ENCODE data around the gene ST13. TPM values are rescaled to one million over a fixed set of nuclear protein-coding genes. Genes with fewer than 3 reads are reported as not detected.
A peak's percentile ranks its signal among the peaks of the same experiment; 100 is the strongest.
"Not testable (repeated sequence)": the region's sequence is repeated elsewhere in the genome, so short reads cannot be mapped to it uniquely, and the experiment has no call there.

The ST13 gene
- total RNA-seq, 1 donor from 2014 or later: 302 TPM

GRCh38 chr22:40844951-40845350 is 11.5 kb downstream of the ST13 start:
- Mint-ChIP-seq H3K27me3 (ENCODE audit: unreplicated experiment) (no peaks in the 10 kb centered on the region), H3K36me3 (ENCODE audit: low read depth, unreplicated experiment) (peaks cover 16% of the 10 kb centered on the region), H3K4me3 (ENCODE audit: unreplicated experiment) (no peak overlapping the region), H3K9me3 (ENCODE audit: unreplicated experiment) (no peaks in the 10 kb centered on the region), H3K4me1 (ENCODE audit: unreplicated experiment) (no peaks in the 10 kb centered on the region), H3K27ac (ENCODE audit: unreplicated experiment) (no peak overlapping the region)
- DNase-seq (ENCODE audit: low spot score): no peak
- TF ChIP-seq, protein P1, sequence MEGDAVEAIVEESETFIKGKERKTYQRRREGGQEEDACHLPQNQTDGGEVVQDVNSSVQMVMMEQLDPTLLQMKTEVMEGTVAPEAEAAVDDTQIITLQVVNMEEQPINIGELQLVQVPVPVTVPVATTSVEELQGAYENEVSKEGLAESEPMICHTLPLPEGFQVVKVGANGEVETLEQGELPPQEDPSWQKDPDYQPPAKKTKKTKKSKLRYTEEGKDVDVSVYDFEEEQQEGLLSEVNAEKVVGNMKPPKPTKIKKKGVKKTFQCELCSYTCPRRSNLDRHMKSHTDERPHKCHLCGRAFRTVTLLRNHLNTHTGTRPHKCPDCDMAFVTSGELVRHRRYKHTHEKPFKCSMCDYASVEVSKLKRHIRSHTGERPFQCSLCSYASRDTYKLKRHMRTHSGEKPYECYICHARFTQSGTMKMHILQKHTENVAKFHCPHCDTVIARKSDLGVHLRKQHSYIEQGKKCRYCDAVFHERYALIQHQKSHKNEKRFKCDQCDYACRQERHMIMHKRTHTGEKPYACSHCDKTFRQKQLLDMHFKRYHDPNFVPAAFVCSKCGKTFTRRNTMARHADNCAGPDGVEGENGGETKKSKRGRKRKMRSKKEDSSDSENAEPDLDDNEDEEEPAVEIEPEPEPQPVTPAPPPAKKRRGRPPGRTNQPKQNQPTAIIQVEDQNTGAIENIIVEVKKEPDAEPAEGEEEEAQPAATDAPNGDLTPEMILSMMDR (IDR thresholded peaks at IDR 0.05; ENCODE audit: unreplicated experiment): no peak

DNA sequence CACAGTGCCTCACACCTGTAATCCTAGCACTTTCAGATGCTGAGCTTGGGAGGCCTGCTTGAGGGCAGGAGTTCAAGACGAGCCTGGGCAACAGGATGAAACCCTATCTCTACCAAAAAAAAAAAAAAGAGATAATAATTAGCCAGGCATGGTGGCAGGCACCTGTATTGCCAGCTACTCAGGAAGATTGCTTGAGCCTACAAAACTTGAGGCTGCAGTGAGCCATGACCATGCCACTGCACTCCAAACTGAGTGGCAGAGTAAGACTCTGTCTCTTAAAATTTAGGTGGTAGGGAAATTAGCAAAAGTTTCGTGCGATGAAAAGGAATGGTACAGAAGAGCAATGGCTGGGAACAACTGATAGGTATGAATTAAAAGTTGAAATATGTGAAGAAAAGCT is 18.0 kb downstream of the ST13 start:
- TF ChIP-seq, protein P1 (IDR thresholded peaks at IDR 0.05; ENCODE audit: unreplicated experiment): no peak
- DNase-seq (ENCODE audit: low spot score): no peak
- Mint-ChIP-seq H3K4me3 (ENCODE audit: unreplicated experiment) (no peak overlapping the region), H3K27ac (ENCODE audit: unreplicated experiment) (no peak overlapping the region), H3K9me3 (ENCODE audit: unreplicated experiment) (no peaks in the 10 kb centered on the region), H3K27me3 (ENCODE audit: unreplicated experiment) (no peaks in the 10 kb centered on the region), H3K4me1 (ENCODE audit: unreplicated experiment) (no peaks in the 10 kb centered on the region), H3K36me3 (ENCODE audit: low read depth, unreplicated experiment) (peaks cover 14% of the 10 kb centered on the region)

DNA sequence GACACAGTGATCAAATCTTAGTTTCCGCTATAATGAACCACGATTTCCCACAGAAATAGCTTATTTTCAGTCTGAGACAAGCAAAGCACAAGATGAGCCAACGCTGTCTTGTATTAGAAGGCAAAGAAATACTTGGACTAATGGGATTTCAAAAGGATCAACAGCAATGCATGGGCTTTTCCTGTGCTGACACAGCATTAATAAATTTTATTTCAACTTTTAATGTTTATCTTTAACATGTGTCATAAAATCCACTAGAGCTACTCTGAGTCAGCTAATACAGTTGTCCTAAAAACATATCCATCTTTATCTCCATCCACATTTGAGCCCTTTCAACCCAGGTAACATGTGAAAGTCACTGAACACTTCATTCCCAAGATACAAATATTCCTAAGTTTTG is 21.8 kb downstream of the ST13 start:
- Mint-ChIP-seq H3K27ac (ENCODE audit: unreplicated experiment) (peak overlapping the region; percentile 41), H3K4me1 (ENCODE audit: unreplicated experiment) (no peaks in the 10 kb centered on the region), H3K9me3 (ENCODE audit: unreplicated experiment) (no peaks in the 10 kb centered on the region), H3K36me3 (ENCODE audit: low read depth, unreplicated experiment) (peaks cover 18% of the 10 kb centered on the region), H3K27me3 (ENCODE audit: unreplicated experiment) (no peaks in the 10 kb centered on the region), H3K4me3 (ENCODE audit: unreplicated experiment) (no peak overlapping the region)
- TF ChIP-seq, protein P1 (IDR thresholded peaks at IDR 0.05; ENCODE audit: unreplicated experiment): no peak
- no peak for DNase-seq (ENCODE audit: low spot score)

DNA sequence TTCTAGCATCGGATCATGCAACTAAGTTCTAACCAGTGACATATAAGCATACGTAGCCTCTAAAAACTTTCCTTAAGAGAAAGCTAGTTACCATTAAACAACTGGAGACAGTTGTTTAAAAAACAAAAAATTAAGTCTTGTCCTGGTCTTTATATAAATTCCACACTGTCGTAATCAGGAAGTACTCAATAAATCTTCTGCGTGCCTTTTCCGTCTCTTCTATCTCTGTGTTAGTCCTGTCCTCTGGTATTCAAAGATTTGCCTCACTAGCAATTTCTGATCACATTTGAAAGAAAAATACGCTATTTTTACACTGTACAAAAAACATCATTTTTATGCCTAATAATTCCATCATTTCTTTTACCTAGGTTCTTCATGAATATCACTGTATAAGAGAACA is 27.3 kb downstream of the ST13 start:
- H3K4me1 Mint-ChIP-seq (ENCODE audit: unreplicated experiment): no peaks in the 10 kb centered on the region
- H3K27me3 Mint-ChIP-seq (ENCODE audit: unreplicated experiment): peaks cover 2% of the 10 kb centered on the region
- TF ChIP-seq, protein P1 (IDR thresholded peaks at IDR 0.05; ENCODE audit: unreplicated experiment): no peak
- peaks cover 23% of the 10 kb centered on the region for H3K36me3 Mint-ChIP-seq (ENCODE audit: low read depth, unreplicated experiment)
- no peak for DNase-seq (ENCODE audit: low spot score)
- H3K9me3 Mint-ChIP-seq (ENCODE audit: unreplicated experiment): no peaks in the 10 kb centered on the region
- no peak overlapping the region for H3K27ac Mint-ChIP-seq (ENCODE audit: unreplicated experiment)
- peak overlapping the region; percentile 65 for H3K4me3 Mint-ChIP-seq (ENCODE audit: unreplicated experiment)

DNA sequence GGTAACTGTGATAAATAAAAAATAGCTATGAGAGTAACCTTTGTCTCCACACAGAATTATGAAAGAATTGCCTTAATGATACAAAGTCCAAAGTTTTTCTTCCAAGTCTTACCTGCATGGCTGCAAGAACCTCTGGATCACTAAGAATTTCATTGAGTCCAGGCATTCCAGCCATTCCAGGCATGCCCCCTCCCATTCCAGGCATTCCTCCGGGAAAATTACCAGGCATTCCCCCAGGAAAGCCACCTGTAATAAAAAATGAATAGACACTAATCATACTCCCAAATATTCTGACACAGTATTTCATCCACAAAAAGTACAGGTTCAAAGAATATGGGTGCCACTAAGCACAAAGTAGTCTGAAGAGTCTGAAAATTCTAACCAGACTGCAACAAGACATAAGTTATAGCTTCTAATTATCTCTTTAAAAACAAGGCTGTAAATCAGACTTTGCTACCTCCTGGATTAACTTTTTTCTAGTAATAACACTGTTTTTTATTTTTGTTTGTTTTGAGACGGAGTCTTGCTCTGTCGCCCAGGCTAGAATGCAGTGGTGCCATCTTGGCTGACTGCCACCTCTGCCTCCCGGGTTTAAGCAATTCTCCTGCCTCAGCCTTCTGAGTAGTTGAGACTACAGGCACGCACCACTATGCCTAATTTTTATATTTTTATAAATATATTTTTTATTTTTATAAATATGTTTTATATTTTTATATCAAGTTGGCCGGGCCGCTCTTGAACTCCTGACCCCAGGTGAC is 29.3 kb downstream of the ST13 start:
- no peak overlapping the region for H3K4me3 Mint-ChIP-seq (ENCODE audit: unreplicated experiment)
- H3K27ac Mint-ChIP-seq (ENCODE audit: unreplicated experiment): no peak overlapping the region
- TF ChIP-seq, protein P1 (IDR thresholded peaks at IDR 0.05; ENCODE audit: unreplicated experiment): no peak
- DNase-seq (ENCODE audit: low spot score): no peak
- H3K36me3 Mint-ChIP-seq (ENCODE audit: low read depth, unreplicated experiment): peaks cover 18% of the 10 kb centered on the region
- peaks cover 2% of the 10 kb centered on the region for H3K27me3 Mint-ChIP-seq (ENCODE audit: unreplicated experiment)
- no peaks in the 10 kb centered on the region for H3K9me3 Mint-ChIP-seq (ENCODE audit: unreplicated experiment)
- no peaks in the 10 kb centered on the region for H3K4me1 Mint-ChIP-seq (ENCODE audit: unreplicated experiment)

DNA sequence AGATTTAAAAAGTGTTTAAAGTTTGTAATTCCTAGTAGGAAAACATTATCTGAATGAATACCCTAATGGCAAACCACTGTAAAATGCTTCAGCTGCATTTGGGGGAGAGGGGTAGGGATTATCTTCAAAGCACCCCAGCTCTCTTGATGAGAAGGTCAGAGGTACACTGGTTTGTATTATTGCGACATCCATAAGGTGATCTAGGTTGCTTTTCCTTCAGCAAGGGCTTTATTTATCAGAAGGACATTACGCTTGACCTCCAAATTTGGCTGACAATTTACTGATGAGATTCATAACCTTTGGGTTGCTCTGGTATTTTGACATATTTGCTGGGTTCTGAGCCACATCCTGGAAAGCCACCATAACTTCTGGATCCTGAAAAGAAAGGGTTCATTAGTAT is 30.1 kb downstream of the ST13 start:
- Mint-ChIP-seq H3K36me3 (ENCODE audit: low read depth, unreplicated experiment) (peaks cover 17% of the 10 kb centered on the region), H3K4me3 (ENCODE audit: unreplicated experiment) (peak overlapping the region; percentile 21)
- not testable (repeated sequence) for H3K27ac Mint-ChIP-seq (ENCODE audit: unreplicated experiment); DNase-seq (ENCODE audit: low spot score); H3K4me1 Mint-ChIP-seq (ENCODE audit: unreplicated experiment); H3K9me3 Mint-ChIP-seq (ENCODE audit: unreplicated experiment); H3K27me3 Mint-ChIP-seq (ENCODE audit: unreplicated experiment)

Data from endothelial cell (in vitro differentiated cells).